Progenitor cell of endocrine pancreas (in vitro differentiated cells): ENCODE results near the gene ELL3. TPM values are rescaled to one million over a fixed set of nuclear protein-coding genes. Genes with fewer than 3 reads are reported as not detected.
"Not testable (repeated sequence)": the region's sequence is repeated elsewhere in the genome, so short reads cannot be mapped to it uniquely, and the experiment has no call there.

ENCODE experiments used
- DNase-seq: peaks from one replicate; pipeline ENCODE4 v3.0.0; 2021; ENCODE audit warnings: low spot score; ENCODE audit not compliant: unreplicated experiment
- H3K27ac Mint-ChIP-seq: 2 replicates; pipeline ENCODE4 v1.8.0; 2021; ENCODE audit warnings: mild to moderate bottlenecking, moderate library complexity, mixed read lengths
- H3K27me3 Mint-ChIP-seq: 2 replicates; pipeline ENCODE4 v1.8.0; 2021; ENCODE audit warnings: mixed read lengths
- H3K36me3 Mint-ChIP-seq: 2 replicates; pipeline ENCODE4 v1.8.0; 2022; ENCODE audit warnings: mixed read lengths; ENCODE audit not compliant: insufficient read depth
- H3K4me1 Mint-ChIP-seq: 2 replicates; pipeline ENCODE4 v1.8.0; 2021; ENCODE audit warnings: low read depth, mixed read lengths
- H3K4me3 Mint-ChIP-seq: 2 replicates; pipeline ENCODE4 v1.8.0; 2021; ENCODE audit warnings: low read depth, mild to moderate bottlenecking, moderate library complexity, mixed read lengths
- H3K9me3 Mint-ChIP-seq: 2 replicates; pipeline ENCODE4 v1.8.0; 2021; ENCODE audit warnings: low read depth, mixed read lengths
- total RNA-seq: library from RNA; stranded (reverse); gene quantifications from 2 replicates; pipeline ENCODE4 v1.2.1, GENCODE V29; 2021
- TF ChIP-seq, protein P1 (sequence below): fragments of 200-600 bp; sonication (generic); IDR thresholded peaks from one replicate; pipeline ENCODE4 v1.5.0; 2021; ENCODE audit warnings: antibody characterized with exemption, mild to moderate bottlenecking; ENCODE audit not compliant: unreplicated experiment

ELL3 gene
- total RNA-seq, 1 donor from 2014 or later, result 2.1 TPM

DNA sequence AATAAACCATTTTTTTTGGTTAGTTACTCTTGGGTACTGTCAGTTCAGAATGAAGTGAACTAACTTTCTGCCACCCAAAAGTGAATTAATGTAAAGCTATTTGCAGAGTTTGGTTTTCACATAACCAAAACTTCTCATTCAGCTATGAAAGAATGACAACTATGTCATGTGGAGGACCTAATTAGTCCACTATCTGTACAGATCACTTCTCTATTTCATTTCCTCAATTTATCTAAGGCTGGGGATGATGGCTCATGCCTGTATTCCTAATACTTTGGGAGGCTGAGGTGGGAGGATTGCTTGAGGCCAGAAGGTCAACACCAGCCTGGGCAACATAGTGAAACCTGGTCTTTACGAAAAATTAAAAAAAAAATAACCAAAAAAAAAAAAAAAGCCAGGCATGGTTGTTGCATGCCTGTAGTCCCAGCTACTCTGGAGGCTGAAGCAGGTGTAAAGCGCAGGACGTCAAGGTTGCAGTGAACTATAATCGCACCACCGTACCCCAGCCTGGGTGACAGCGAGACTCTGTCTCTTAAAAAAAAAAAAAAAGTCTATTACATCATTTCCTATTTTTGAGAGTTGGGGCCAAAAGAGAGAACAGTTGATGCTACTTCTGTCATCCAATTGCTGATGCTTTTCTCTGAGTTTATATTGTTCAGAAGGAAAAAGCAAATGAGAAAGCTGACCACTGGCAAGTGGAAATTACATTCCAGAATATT is 32.4 kb upstream of the ELL3 start:
- H3K9me3 Mint-ChIP-seq, result no peaks in the 10 kb centered on the region
- no peaks in the 10 kb centered on the region for H3K27me3 Mint-ChIP-seq
- DNase-seq, result no peak
- TF ChIP-seq, protein P1, sequence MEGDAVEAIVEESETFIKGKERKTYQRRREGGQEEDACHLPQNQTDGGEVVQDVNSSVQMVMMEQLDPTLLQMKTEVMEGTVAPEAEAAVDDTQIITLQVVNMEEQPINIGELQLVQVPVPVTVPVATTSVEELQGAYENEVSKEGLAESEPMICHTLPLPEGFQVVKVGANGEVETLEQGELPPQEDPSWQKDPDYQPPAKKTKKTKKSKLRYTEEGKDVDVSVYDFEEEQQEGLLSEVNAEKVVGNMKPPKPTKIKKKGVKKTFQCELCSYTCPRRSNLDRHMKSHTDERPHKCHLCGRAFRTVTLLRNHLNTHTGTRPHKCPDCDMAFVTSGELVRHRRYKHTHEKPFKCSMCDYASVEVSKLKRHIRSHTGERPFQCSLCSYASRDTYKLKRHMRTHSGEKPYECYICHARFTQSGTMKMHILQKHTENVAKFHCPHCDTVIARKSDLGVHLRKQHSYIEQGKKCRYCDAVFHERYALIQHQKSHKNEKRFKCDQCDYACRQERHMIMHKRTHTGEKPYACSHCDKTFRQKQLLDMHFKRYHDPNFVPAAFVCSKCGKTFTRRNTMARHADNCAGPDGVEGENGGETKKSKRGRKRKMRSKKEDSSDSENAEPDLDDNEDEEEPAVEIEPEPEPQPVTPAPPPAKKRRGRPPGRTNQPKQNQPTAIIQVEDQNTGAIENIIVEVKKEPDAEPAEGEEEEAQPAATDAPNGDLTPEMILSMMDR, result no peak
- no peaks in the 10 kb centered on the region for H3K4me1 Mint-ChIP-seq
- no peak overlapping the region for H3K4me3 Mint-ChIP-seq
- peaks cover 28% of the 10 kb centered on the region for H3K36me3 Mint-ChIP-seq
- no peak overlapping the region for H3K27ac Mint-ChIP-seq

DNA sequence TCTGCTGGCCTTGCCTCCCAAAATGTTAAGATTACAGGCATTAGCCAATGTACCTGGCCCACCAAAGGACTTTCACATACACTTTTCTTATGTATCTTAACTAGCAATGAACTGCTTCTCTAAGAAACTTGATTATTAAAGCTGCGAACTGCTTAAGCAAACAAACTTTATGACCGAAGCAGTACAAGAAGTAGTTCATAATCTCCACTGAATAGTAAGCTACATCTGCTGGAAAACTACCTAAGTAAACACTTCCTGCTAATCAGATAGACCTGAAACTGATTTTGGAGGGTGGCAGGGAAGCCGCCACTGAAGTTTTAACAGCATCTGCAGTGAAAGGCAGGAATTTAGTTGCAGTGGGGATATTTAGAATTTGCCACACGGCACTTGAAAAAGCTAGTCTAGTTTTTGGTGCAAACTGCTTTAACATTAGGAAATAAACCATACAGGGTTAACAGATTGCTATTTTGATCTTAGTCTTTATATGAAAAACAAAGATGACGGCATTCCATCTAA is 31.7 kb upstream of the ELL3 start:
- no peak for DNase-seq
- Mint-ChIP-seq H3K9me3 (no peaks in the 10 kb centered on the region), H3K27ac (no peak overlapping the region), H3K4me1 (no peaks in the 10 kb centered on the region), H3K27me3 (no peaks in the 10 kb centered on the region), H3K4me3 (no peak overlapping the region), H3K36me3 (peaks cover 27% of the 10 kb centered on the region)
- TF ChIP-seq, protein P1, result no peak

DNA sequence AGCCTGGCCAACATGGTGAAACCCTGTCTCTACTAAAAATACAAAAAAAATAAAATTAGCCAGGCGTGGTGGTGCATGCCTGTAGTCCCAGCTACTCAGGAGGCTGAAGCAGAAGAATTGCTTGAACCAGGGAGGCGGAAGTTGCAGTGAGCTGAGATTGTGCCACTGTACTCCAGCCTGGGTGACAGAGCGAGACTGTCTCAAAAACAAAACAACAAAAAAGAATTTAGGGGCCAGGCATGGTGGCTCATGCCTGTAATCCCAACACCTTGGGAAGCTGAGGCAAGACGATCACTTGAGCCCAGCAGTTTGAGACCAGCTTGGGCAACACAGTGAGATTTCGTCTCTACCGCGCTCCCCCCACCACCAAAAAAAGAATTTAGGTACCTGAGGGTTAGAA is 25.9 kb upstream of the ELL3 start:
- H3K27ac Mint-ChIP-seq, DNase-seq, H3K4me3 Mint-ChIP-seq, H3K9me3 Mint-ChIP-seq, H3K27me3 Mint-ChIP-seq: not testable (repeated sequence)
- peaks cover 16% of the 10 kb centered on the region for H3K4me1 Mint-ChIP-seq
- H3K36me3 Mint-ChIP-seq, result peaks cover 22% of the 10 kb centered on the region

DNA sequence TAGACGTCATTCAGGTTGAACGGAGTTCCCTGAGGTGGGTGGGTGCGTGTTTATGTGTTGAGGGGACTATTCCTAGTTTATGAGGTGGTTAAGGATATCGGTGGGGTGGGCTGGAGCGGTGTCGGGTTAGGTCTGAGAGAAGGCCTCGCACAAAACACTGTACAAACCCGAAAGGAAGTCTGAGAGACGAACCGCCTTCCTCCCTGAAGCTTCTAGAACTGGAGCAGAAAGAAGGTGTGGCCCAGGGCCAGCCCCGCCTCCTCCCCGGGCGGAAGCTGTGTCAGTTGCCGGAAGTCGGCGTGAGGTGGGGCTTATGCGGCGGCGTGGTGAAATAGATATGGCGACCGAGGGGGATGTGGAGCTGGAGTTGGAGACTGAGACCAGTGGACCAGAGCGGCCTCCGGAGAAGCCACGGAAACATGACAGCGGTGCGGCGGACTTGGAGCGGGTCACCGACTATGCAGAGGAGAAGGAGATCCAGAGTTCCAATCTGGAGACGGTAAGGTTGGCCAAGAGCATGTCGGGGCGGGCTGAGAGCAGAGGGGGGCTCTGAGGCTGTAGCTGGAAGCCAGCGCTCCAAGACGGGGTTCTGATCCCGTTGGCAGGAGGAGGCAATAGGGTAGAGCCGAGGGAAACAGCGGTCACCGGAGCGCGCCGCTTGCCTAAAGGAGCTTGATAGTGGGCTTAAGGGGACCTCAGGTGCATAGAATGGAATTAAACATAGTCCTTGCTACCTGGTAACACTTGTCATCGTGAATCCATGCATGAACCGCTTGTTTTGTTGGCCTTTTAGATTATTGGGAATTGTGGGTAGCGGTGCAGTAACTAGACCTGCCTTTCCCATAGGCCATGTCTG is 23.7 kb upstream of the ELL3 start, which contains the start of gene HYPK:
Gene HYPK (plus strand): TSS at position 314 of the 856 bp plus-strand sequence. CDS start 24 bp downstream, at position 338.
- Mint-ChIP-seq H3K27ac (peak within 1 kb of the TSS; percentile 98), H3K36me3 (peaks cover 17% of the 10 kb centered on the region)
- peak; percentile 65 for DNase-seq

DNA sequence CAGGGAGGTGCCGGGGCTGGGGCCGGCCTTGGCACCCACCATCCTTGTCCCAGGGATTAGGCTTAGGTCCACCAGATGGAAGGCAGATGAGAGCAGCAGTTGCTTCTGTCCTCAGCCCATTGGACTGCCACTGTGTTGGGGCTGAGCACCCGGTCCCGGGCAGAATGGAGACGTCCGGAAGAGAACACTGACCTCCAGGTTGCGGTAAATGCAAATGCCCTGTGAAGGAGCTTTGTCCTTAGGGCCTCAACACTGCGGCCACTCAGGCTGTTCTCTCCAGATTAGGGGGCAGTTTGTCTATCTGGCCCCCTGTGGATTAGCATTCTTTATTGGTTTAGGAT is 23.1 kb upstream of the ELL3 start, which contains the start of gene SERINC4:
Gene SERINC4 (minus strand): TSS at position 276 of the 341 bp plus-strand sequence. CDS start 234 bp downstream, at position 42.
- no peaks in the 10 kb centered on the region for H3K27me3 Mint-ChIP-seq
- no peak for DNase-seq
- TF ChIP-seq, protein P1, result no peak
- H3K4me3 Mint-ChIP-seq, result peak within 1 kb of the TSS; percentile 100
- H3K4me1 Mint-ChIP-seq, result peaks cover 16% of the 10 kb centered on the region
- H3K9me3 Mint-ChIP-seq, result no peaks in the 10 kb centered on the region
- H3K27ac Mint-ChIP-seq, result peak within 1 kb of the TSS; percentile 98
- H3K36me3 Mint-ChIP-seq, result peaks cover 17% of the 10 kb centered on the region

More for the DNA sequence above, 23.7 kb upstream of the ELL3 start, which contains the start of gene HYPK:
- TF ChIP-seq, protein P1, result no peak
- Mint-ChIP-seq H3K4me1 (peaks cover 16% of the 10 kb centered on the region), H3K4me3 (peak within 1 kb of the TSS; percentile 100), H3K27me3 (no peaks in the 10 kb centered on the region), H3K9me3 (no peaks in the 10 kb centered on the region)
